Fibroblast of lung (primary cell): Measurements from ENCODE around the gene ATXN2. TPM values are rescaled to one million over a fixed set of nuclear protein-coding genes. Genes with fewer than 3 reads are reported as not detected.
"Not testable (repeated sequence)": the region's sequence is repeated elsewhere in the genome, so short reads cannot be mapped to it uniquely, and the experiment has no call there.

ENCODE experiments used
- DNase-seq, 2 donors: peaks; one replicate each; pipeline versions ENCODE4 v3.0.0 to v3.0.0-alpha.2; 2010; ENCODE audit warnings: low read depth in 2 of 2
- H2AFZ ChIP-seq: 2 replicates; pipeline ENCODE4 v1.5.1; 2012; ENCODE audit warnings: low read length, control low read depth, inconsistent platforms
- H3K27ac ChIP-seq: 2 replicates; pipeline ENCODE4 v1.5.1; 2011; ENCODE audit warnings: low read length, control low read depth; ENCODE audit not compliant: insufficient read depth
- H3K27me3 ChIP-seq: 2 replicates; pipeline ENCODE4 v1.5.1; 2011; ENCODE audit warnings: mild to moderate bottlenecking, low read length; ENCODE audit not compliant: control insufficient read depth, insufficient read depth
- H3K36me3 ChIP-seq: 2 replicates; pipeline ENCODE4 v1.5.1; 2011; ENCODE audit warnings: low read length; ENCODE audit not compliant: control insufficient read depth, insufficient read depth
- H3K4me1 ChIP-seq: 2 replicates; pipeline ENCODE4 v1.5.1; 2011; ENCODE audit warnings: low read length; ENCODE audit not compliant: control insufficient read depth, insufficient read depth; ENCODE audit errors: extremely low read depth
- H3K4me2 ChIP-seq: 2 replicates; pipeline ENCODE4 v1.5.1; 2011; ENCODE audit warnings: low read length, control low read depth; ENCODE audit not compliant: insufficient read depth; ENCODE audit errors: extremely low read depth
- H3K4me3 ChIP-seq, 4 experiments: fragments of 200-600 bp in 1 of 4; sonication (generic) in 1 of 4; replicated peaks in 1 of 4; 2 replicates each; pipeline ENCODE4 v1.5.1; 2011 to 2016; ENCODE audit warnings: low read length in 4 of 4, low read depth in 3 of 4, mild to moderate bottlenecking in 3 of 4, control low read depth in 2 of 4, inconsistent platforms in 1 of 4, mixed read lengths in 1 of 4; ENCODE audit not compliant: insufficient read depth in 1 of 4; ENCODE audit errors: control extremely low read depth in 1 of 4
- H3K79me2 ChIP-seq: 2 replicates; pipeline ENCODE4 v1.5.1; 2012; ENCODE audit warnings: mild to moderate bottlenecking, low read length, inconsistent platforms; ENCODE audit not compliant: control insufficient read depth, insufficient read depth
- H3K9ac ChIP-seq: 2 replicates; pipeline ENCODE4 v1.5.1; 2011; ENCODE audit warnings: mild to moderate bottlenecking, low read length, control low read depth; ENCODE audit not compliant: insufficient read depth
- H3K9me3 ChIP-seq: 2 replicates; pipeline ENCODE4 v1.5.1; 2012; ENCODE audit warnings: low read depth, low read length; ENCODE audit not compliant: control insufficient read depth, insufficient read depth
- H4K20me1 ChIP-seq: 2 replicates; pipeline ENCODE4 v1.5.1; 2011; ENCODE audit warnings: low read length; ENCODE audit not compliant: control insufficient read depth, insufficient read depth; ENCODE audit errors: extremely low read depth
- EZH2 ChIP-seq: IDR thresholded peaks from 2 replicates; pipeline ENCODE4 v1.5.1; 2012; ENCODE audit warnings: low read length, control low read depth, mild to moderate bottlenecking; ENCODE audit errors: missing control alignments
- polyA plus RNA-seq, 2 donors: library from polyadenylated mRNA; depleted of rRNA in 1 of 2; stranded (reverse) in 1 of 2; unstranded in 1 of 2; fragments of >200 nt; gene quantifications; 2 replicates each; pipeline ENCODE4 v1.2.1, GENCODE V29; 2011 to 2012; ENCODE audit warnings: missing spikeins in 1 of 2
- total RNA-seq: library from RNA; depleted of rRNA; stranded (reverse); fragments of >200 nt; gene quantifications from 2 replicates; pipeline ENCODE4 v1.2.1, GENCODE V29; 2014
- TF ChIP-seq, protein P1 (sequence below), 2 donors: IDR thresholded peaks in 1 of 2; conservative IDR thresholded peaks in 1 of 2; 1 replicate in 1 of 2; 2 replicates in 1 of 2; pipeline ENCODE4 v1.5.1; 2011 to 2012; ENCODE audit warnings: low read length in 2 of 2, control low read depth in 1 of 2, inconsistent platforms in 1 of 2, low read depth in 1 of 2, mild to moderate bottlenecking in 1 of 2

The ATXN2 gene
- total and polyA plus RNA-seq, 2 donors (not counting 1 experiment from before 2014, with no cell fraction given) = 25.9 to 31.2 TPM

GRCh38 chr12:111494676-111495075 lies 104.4 kb downstream of the ATXN2 start:
- Histone ChIP-seq H3K27ac (no peak overlapping the region), H4K20me1 (no peaks in the 10 kb centered on the region), H3K4me1 (peaks cover 2% of the 10 kb centered on the region), H3K27me3 (no peaks in the 10 kb centered on the region), H2AFZ (no peak overlapping the region), H3K9ac (no peak overlapping the region), H3K9me3 (no peaks in the 10 kb centered on the region), H3K4me2 (no peak overlapping the region), H3K79me2 (peaks cover 4% of the 10 kb centered on the region), H3K4me3 (no peak overlapping the region), H3K36me3 (peaks cover 6% of the 10 kb centered on the region)
- TF ChIP-seq, protein P1, sequence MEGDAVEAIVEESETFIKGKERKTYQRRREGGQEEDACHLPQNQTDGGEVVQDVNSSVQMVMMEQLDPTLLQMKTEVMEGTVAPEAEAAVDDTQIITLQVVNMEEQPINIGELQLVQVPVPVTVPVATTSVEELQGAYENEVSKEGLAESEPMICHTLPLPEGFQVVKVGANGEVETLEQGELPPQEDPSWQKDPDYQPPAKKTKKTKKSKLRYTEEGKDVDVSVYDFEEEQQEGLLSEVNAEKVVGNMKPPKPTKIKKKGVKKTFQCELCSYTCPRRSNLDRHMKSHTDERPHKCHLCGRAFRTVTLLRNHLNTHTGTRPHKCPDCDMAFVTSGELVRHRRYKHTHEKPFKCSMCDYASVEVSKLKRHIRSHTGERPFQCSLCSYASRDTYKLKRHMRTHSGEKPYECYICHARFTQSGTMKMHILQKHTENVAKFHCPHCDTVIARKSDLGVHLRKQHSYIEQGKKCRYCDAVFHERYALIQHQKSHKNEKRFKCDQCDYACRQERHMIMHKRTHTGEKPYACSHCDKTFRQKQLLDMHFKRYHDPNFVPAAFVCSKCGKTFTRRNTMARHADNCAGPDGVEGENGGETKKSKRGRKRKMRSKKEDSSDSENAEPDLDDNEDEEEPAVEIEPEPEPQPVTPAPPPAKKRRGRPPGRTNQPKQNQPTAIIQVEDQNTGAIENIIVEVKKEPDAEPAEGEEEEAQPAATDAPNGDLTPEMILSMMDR (conservative IDR thresholded peaks at IDR 0.05 in 1 of 2, IDR thresholded peaks at IDR 0.05 in 1 of 2; ENCODE audit: low read depth in 1 of 2, low read length in 2 of 2) = no peak
- no peak for TF ChIP-seq EZH2
- no peak for DNase-seq

DNA sequence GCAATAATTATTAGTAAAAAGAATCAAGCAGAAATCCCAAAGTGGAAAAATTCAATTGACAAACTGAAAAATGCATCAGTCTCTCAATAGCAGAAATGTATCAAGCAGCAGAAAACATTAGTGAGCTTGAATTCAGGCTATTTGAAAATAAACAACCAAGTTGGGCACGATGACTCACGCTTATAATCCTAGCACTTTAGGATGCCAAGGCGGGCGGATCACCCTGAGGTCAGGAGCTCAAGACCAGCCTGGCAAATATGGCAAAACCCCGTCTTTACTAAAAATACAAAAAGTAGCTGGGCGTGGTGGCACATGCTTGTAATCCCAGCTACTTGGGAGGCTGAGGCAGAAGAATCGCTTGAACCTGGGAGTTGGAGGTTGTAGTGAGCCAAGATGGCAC lies 106.1 kb downstream of the ATXN2 start:
- not testable (repeated sequence) for H3K27ac ChIP-seq, H4K20me1 ChIP-seq, H3K4me2 ChIP-seq, H3K9ac ChIP-seq, H3K27me3 ChIP-seq, H3K4me1 ChIP-seq, H3K79me2 ChIP-seq, H3K36me3 ChIP-seq, H2AFZ ChIP-seq, H3K9me3 ChIP-seq, H3K4me3 ChIP-seq
- peak; percentile 47 to 58 for DNase-seq

- H3K27me3 ChIP-seq = no peaks in the 10 kb centered on the region
- H4K20me1 ChIP-seq = no peaks in the 10 kb centered on the region
- peaks cover 9% of the 10 kb centered on the region for H3K36me3 ChIP-seq
- no peak overlapping the region for H3K27ac ChIP-seq
- H3K4me2 ChIP-seq = no peak overlapping the region
- DNase-seq = no peak
- peaks cover 2% of the 10 kb centered on the region for H3K4me1 ChIP-seq
- H3K79me2 ChIP-seq = peaks cover 4% of the 10 kb centered on the region
- no peak overlapping the region for H2AFZ ChIP-seq
- no peaks in the 10 kb centered on the region for H3K9me3 ChIP-seq
- no peak for TF ChIP-seq EZH2
- TF ChIP-seq, protein P1 (conservative IDR thresholded peaks at IDR 0.05 in 1 of 2, IDR thresholded peaks at IDR 0.05 in 1 of 2; ENCODE audit: low read depth in 1 of 2, low read length in 2 of 2) = no peak
- no peak overlapping the region for H3K9ac ChIP-seq
- no peak overlapping the region for H3K4me3 ChIP-seq
Observed at GRCh38 chr12:111488798-111489197, 110.3 kb downstream of the ATXN2 start.
